Natural killer cell (primary cell): ENCODE measurements around the gene GRK2. TPM values are rescaled to one million over a fixed set of nuclear protein-coding genes. Genes with fewer than 3 reads are reported as not detected.

Source experiments
- ATAC-seq, 3 donors: fragments of 150-1000 bp in 2 of 3; fragments of 200-7000 bp in 1 of 3; cut with Tn5 transposase; 1 replicate in 1 of 3; 2 replicates in 2 of 3; pipeline ENCODE4 v1.10.0; 2021; ENCODE audit warnings: mild to moderate bottlenecking in 2 of 3, moderate library complexity in 2 of 3
- DNase-seq, 2 donors: peaks; one replicate each; pipeline versions ENCODE4 v3.0.0 to v3.0.0-alpha.2; 2013 to 2021; ENCODE audit warnings: mixed read lengths in 1 of 2
- H3K27ac ChIP-seq: one replicate; pipeline ENCODE4 v1.5.1; 2013; ENCODE audit warnings: mild to moderate bottlenecking, low read length
- H3K27me3 ChIP-seq: one replicate; pipeline ENCODE4 v1.6.1; 2013; ENCODE audit warnings: low read length; ENCODE audit not compliant: control insufficient read depth, insufficient read depth
- H3K36me3 ChIP-seq: one replicate; pipeline ENCODE4 v1.6.1; 2013; ENCODE audit warnings: low read length; ENCODE audit not compliant: control insufficient read depth, insufficient read depth
- H3K4me1 ChIP-seq: one replicate; pipeline ENCODE4 v1.6.1; 2013; ENCODE audit warnings: low read length; ENCODE audit not compliant: control insufficient read depth, insufficient read depth
- H3K4me3 ChIP-seq: one replicate; pipeline ENCODE4 v1.5.1; 2013; ENCODE audit warnings: low read length
- H3K9me3 ChIP-seq: one replicate; pipeline ENCODE4 v1.6.1; 2013; ENCODE audit warnings: low read length; ENCODE audit not compliant: control insufficient read depth, insufficient read depth
- H3K27ac Mint-ChIP-seq, 2 donors: one replicate each; pipeline ENCODE4 v1.8.0; 2022; ENCODE audit warnings: mild to moderate bottlenecking in 2 of 2, mixed read lengths in 2 of 2, moderate library complexity in 1 of 2
- H3K27me3 Mint-ChIP-seq, 2 donors: one replicate each; pipeline ENCODE4 v1.8.0; 2022; ENCODE audit warnings: low read depth in 2 of 2, mixed read lengths in 2 of 2
- H3K36me3 Mint-ChIP-seq: one replicate; pipeline ENCODE4 v1.8.0; 2022; ENCODE audit warnings: mixed read lengths
- H3K4me1 Mint-ChIP-seq, 2 donors: one replicate each; pipeline ENCODE4 v1.8.0; 2022; ENCODE audit warnings: mixed read lengths in 2 of 2
- H3K4me3 Mint-ChIP-seq: one replicate; pipeline ENCODE4 v1.8.0; 2022; ENCODE audit warnings: mild to moderate bottlenecking, moderate library complexity, mixed read lengths
- H3K9me3 Mint-ChIP-seq, 2 donors: one replicate each; pipeline ENCODE4 v1.8.0; 2022; ENCODE audit warnings: mixed read lengths in 2 of 2
- WGBS: methylation state at CpG from one replicate; pipeline ENCODE4 v1.1.7; 2013; ENCODE audit warnings: missing lambda C conversion rate; ENCODE audit not compliant: insufficient coverage; 5-methylcytosine and 5-hydroxymethylcytosine counted together
- intact Hi-C: fragments of 100-400 bp; cut with micrococcal nuclease; formaldehyde crosslinking; loops from one replicate; pipeline ENCODE4 v1.14.2; 2022
- total RNA-seq, 4 donors: library from RNA; stranded (reverse); fragments of 120-200 nt in 1 of 4; gene quantifications; one replicate each; pipeline versions ENCODE4 v1.2.3 to v1.2.4, GENCODE V29; 2013 to 2022
- TF ChIP-seq, protein P1 (sequence below): fragments of 200-600 bp; IDR thresholded peaks from one replicate; pipeline ENCODE4 v1.8.0; 2022; ENCODE audit warnings: antibody characterized with exemption

The GRK2 gene
- total RNA-seq, 3 donors from 2014 or later (not counting 1 experiment from before 2014, with no cell fraction given) = 390 to 482 (median 441) TPM

DNA sequence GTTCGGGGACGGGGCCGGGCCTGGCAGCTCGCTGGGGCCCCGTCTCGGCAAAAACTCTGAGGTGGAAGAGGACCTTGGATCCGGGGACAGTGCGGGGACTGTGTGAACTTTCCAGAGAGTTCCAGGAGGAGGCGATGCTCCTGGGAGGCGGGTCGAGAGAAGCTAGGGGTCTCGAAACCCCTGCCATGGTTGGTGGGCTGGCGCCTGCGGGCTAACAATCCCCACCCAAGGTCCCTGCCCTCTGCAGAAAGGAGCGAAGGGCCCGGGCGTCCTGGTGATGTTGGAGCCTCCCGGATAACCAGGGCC lies 4.7 kb upstream of the GRK2 start:
- ATAC-seq (no peak), DNase-seq (no peak)
- Mint-ChIP-seq H3K27me3 (peaks cover 0 to 3% of the 10 kb centered on the region in 2 donors), H3K4me1 (peaks cover 26 to 38% of the 10 kb centered on the region in 2 donors), H3K9me3 (no peaks in the 10 kb centered on the region), H3K36me3 (no peaks in the 10 kb centered on the region), H3K4me3 (no peak overlapping the region), H3K27ac (no peak overlapping the region)
- TF ChIP-seq, protein P1, sequence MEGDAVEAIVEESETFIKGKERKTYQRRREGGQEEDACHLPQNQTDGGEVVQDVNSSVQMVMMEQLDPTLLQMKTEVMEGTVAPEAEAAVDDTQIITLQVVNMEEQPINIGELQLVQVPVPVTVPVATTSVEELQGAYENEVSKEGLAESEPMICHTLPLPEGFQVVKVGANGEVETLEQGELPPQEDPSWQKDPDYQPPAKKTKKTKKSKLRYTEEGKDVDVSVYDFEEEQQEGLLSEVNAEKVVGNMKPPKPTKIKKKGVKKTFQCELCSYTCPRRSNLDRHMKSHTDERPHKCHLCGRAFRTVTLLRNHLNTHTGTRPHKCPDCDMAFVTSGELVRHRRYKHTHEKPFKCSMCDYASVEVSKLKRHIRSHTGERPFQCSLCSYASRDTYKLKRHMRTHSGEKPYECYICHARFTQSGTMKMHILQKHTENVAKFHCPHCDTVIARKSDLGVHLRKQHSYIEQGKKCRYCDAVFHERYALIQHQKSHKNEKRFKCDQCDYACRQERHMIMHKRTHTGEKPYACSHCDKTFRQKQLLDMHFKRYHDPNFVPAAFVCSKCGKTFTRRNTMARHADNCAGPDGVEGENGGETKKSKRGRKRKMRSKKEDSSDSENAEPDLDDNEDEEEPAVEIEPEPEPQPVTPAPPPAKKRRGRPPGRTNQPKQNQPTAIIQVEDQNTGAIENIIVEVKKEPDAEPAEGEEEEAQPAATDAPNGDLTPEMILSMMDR = no peak
- Histone ChIP-seq H3K36me3 (peaks cover 8% of the 10 kb centered on the region), H3K9me3 (no peaks in the 10 kb centered on the region), H3K4me3 (no peak overlapping the region), H3K27ac (no peak overlapping the region), H3K27me3 (no peaks in the 10 kb centered on the region), H3K4me1 (peaks cover 37% of the 10 kb centered on the region)
- intact Hi-C loops = no loop called here
- WGBS = 33% methylated on average over 18 of the region's 18 CpGs

DNA sequence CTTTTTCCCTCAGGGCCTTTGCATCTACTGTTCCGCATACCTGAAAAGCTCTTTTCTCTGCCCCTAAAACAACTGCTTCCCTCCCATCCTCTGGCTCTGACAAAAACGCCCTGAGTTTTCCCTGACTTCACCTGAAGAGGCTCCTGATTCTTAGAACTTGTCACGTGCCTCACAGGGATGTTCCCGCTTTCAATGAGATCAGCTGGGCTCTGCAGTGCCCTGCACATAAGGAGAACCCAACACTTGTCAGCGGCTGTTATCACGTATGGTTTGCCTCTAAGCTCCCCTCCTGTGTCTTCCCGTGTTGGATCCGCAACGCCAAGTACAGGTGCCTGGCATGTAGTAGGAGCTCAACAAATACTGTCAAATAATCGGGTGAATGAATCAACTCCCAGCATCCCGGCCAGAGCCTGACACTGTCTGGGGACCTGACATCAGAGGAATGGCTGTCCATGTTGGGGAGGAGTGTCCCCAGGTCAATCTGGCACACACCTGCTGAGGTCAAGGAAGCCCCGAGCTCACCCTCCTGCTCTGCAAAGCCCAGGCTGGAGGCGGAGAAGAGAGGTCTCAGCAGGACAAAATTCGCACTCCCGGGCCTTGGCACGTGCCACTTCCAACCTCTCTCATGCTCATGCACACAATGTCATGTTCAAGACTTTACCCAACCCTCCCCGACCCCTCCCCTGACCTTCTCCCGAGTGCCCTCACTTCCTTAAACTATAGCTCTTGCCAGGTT lies 4.2 kb upstream of the GRK2 start:
- Histone ChIP-seq H3K36me3 (peaks cover 3% of the 10 kb centered on the region), H3K27me3 (no peaks in the 10 kb centered on the region), H3K9me3 (no peaks in the 10 kb centered on the region), H3K4me1 (peaks cover 37% of the 10 kb centered on the region), H3K27ac (no peak overlapping the region), H3K4me3 (no peak overlapping the region)
- Mint-ChIP-seq H3K27ac (peak overlapping the region; percentile 37 to 83), H3K9me3 (no peaks in the 10 kb centered on the region), H3K36me3 (no peaks in the 10 kb centered on the region), H3K27me3 (peaks cover 0 to 3% of the 10 kb centered on the region in 2 donors), H3K4me1 (peaks cover 23 to 39% of the 10 kb centered on the region in 2 donors), H3K4me3 (peak overlapping the region; percentile 79)
- ATAC-seq = no peak
- TF ChIP-seq, protein P1 = no peak
- DNase-seq = no peak
- WGBS = 64% methylated on average over 16 of the region's 18 CpGs
- intact Hi-C loops = loop anchor here (1.0 kb wide), 2 partner anchors 55 to 120 kb away; no protein-coding TSS in a partner anchor

DNA sequence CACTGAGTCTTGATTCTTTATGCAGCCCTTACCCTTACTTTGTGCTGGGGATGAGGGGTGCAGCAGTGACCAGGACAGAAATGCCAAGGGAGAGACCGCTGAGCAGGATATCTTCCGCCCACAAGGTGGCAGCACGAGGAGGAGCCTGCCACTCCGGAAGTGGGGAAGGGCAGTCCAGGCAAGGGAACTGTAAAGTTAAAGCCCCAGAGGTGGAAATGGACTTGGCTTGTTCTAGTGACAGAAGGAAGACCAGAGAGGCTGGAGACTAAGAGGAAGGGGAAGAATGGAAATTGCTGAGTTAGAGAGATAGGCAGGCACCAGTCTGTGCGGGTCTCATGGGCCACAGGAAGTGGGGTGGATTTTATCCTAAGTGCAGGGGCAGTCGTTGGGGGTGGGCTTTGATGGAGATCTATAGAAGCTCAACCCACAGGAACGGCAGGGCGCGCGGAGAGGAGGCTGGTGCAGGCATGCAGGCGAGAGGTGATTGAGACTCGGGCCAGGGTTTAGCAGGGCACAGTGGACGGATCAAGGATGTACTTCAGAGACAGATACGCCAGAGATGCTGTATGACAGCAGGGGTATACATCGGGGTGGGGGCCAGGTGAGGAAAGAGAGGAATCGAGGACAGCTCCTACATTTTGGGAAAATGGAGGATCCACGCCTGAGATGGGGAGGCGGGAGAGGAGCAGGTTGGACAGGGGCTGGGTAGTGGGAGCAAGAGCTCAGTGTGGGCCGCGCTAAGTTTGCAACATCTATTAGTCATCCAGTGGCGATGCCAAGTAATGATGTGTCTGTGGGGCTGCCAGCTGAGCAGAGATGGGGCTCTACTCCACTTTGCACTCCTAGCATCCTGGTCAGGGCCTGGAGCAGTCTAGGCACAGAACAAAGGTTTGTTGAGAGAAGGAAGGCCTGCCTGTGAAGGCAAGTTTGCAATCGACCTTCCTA lies 3.3 kb upstream of the GRK2 start:
- no peaks in the 10 kb centered on the region for H3K36me3 Mint-ChIP-seq
- no peaks in the 10 kb centered on the region for H3K9me3 Mint-ChIP-seq
- Histone ChIP-seq H3K27me3 (no peaks in the 10 kb centered on the region), H3K27ac (peak overlapping the region; percentile 24), H3K36me3 (peaks cover 4% of the 10 kb centered on the region), H3K4me1 (peaks cover 45% of the 10 kb centered on the region), H3K9me3 (no peaks in the 10 kb centered on the region), H3K4me3 (no peak overlapping the region)
- DNase-seq (peak; percentile 67 to 86), ATAC-seq (peak; percentile 37 to 65 (median 46))
- peak overlapping the region; percentile 37 to 83 for H3K27ac Mint-ChIP-seq
- peaks cover 0 to 3% of the 10 kb centered on the region in 2 donors for H3K27me3 Mint-ChIP-seq
- TF ChIP-seq, protein P1 = peak; percentile 73
- peak overlapping the region; percentile 79 for H3K4me3 Mint-ChIP-seq
- intact Hi-C loops = loop anchor here (1.0 kb wide), 2 partner anchors 54 to 119 kb away; no protein-coding TSS in a partner anchor
- WGBS = 38% methylated on average over 22 of the region's 22 CpGs
- peaks cover 32 to 48% of the 10 kb centered on the region in 2 donors for H3K4me1 Mint-ChIP-seq
